ENCODE data around the gene CREG1. TPM values are rescaled to one million over a fixed set of nuclear protein-coding genes. Genes with fewer than 3 reads are reported as not detected.

CREG1 gene
- polyA plus RNA-seq, 1 donor from 2014 or later = 62.9 TPM

DNA sequence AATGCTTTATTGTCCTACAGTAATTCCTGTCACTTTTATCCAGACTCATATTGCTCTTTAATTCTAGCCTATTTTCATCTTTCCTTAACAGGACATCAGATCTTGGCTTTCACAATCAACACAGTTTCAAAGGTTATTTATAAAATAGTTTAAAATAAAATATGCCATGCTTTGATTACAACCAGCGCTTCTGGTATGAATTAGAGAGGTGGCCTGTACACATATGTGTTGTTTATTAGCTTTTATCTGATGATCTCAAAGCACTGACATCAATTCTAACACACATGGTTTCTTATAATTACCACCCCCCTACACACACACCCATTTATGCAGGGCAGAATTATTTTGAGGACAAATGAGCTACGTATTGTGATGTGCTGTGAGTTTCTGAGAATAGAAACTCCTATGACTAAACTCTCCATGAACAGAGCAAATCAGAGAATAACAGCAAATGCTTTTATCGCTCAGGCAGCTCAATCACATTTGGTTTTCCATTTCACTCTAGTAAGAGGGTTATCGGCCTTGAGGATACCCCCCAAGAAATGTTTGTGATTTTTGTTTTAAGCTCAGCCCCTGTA, 53.2 kb downstream of the CREG1 start:
- Histone ChIP-seq H3K9ac (ENCODE audit: low read length) (no peak overlapping the region), H3F3A (ENCODE audit: insufficient read depth, low read length, poor library complexity, severe bottlenecking) (no peaks in the 10 kb centered on the region), H3K4me3 (ENCODE audit: low read length) (no peak overlapping the region), H4K20me1 (ENCODE audit: insufficient read depth) (no peaks in the 10 kb centered on the region), H3K36me3 (ENCODE audit: insufficient read depth, low read length) (no peaks in the 10 kb centered on the region), H2AFZ (ENCODE audit: low read depth, low read length) (no peak overlapping the region), H3K27ac (ENCODE audit: low read length) (no peak overlapping the region), H3K4me2 (ENCODE audit: low read length) (no peak overlapping the region), H3K27me3 (ENCODE audit: insufficient read depth, low read depth, low read length) (no peaks in the 10 kb centered on the region), H3K9me2 (ENCODE audit: insufficient read depth, low read length) (no peaks in the 10 kb centered on the region), H3K79me2 (replicated peaks; ENCODE audit: insufficient read depth, low read length) (no peaks in the 10 kb centered on the region), H3K9me3 (ENCODE audit: low read length) (no peaks in the 10 kb centered on the region)
- TF ChIP-seq, protein P1, sequence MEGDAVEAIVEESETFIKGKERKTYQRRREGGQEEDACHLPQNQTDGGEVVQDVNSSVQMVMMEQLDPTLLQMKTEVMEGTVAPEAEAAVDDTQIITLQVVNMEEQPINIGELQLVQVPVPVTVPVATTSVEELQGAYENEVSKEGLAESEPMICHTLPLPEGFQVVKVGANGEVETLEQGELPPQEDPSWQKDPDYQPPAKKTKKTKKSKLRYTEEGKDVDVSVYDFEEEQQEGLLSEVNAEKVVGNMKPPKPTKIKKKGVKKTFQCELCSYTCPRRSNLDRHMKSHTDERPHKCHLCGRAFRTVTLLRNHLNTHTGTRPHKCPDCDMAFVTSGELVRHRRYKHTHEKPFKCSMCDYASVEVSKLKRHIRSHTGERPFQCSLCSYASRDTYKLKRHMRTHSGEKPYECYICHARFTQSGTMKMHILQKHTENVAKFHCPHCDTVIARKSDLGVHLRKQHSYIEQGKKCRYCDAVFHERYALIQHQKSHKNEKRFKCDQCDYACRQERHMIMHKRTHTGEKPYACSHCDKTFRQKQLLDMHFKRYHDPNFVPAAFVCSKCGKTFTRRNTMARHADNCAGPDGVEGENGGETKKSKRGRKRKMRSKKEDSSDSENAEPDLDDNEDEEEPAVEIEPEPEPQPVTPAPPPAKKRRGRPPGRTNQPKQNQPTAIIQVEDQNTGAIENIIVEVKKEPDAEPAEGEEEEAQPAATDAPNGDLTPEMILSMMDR (IDR thresholded peaks at IDR 0.05; ENCODE audit: poor library complexity, severe bottlenecking) = no peak
- TF ChIP-seq TAF1 (IDR thresholded peaks at IDR 0.05; ENCODE audit: low read depth) = no peak
- TF ChIP-seq, protein P2, sequence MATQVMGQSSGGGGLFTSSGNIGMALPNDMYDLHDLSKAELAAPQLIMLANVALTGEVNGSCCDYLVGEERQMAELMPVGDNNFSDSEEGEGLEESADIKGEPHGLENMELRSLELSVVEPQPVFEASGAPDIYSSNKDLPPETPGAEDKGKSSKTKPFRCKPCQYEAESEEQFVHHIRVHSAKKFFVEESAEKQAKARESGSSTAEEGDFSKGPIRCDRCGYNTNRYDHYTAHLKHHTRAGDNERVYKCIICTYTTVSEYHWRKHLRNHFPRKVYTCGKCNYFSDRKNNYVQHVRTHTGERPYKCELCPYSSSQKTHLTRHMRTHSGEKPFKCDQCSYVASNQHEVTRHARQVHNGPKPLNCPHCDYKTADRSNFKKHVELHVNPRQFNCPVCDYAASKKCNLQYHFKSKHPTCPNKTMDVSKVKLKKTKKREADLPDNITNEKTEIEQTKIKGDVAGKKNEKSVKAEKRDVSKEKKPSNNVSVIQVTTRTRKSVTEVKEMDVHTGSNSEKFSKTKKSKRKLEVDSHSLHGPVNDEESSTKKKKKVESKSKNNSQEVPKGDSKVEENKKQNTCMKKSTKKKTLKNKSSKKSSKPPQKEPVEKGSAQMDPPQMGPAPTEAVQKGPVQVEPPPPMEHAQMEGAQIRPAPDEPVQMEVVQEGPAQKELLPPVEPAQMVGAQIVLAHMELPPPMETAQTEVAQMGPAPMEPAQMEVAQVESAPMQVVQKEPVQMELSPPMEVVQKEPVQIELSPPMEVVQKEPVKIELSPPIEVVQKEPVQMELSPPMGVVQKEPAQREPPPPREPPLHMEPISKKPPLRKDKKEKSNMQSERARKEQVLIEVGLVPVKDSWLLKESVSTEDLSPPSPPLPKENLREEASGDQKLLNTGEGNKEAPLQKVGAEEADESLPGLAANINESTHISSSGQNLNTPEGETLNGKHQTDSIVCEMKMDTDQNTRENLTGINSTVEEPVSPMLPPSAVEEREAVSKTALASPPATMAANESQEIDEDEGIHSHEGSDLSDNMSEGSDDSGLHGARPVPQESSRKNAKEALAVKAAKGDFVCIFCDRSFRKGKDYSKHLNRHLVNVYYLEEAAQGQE (IDR thresholded peaks at IDR 0.05; ENCODE audit: borderline replicate concordance) = no peak
- no peak for TF ChIP-seq EP300 (conservative IDR thresholded peaks at IDR 0.05; ENCODE audit: poor library complexity, severe bottlenecking)
- TF ChIP-seq SMC3 (conservative IDR thresholded peaks at IDR 0.05; ENCODE audit: poor library complexity) = no peak
- no peak for TF ChIP-seq EZH2 (IDR thresholded peaks at IDR 0.05; ENCODE audit: borderline replicate concordance, insufficient read depth, low read length, poor library complexity, severe bottlenecking)

DNA sequence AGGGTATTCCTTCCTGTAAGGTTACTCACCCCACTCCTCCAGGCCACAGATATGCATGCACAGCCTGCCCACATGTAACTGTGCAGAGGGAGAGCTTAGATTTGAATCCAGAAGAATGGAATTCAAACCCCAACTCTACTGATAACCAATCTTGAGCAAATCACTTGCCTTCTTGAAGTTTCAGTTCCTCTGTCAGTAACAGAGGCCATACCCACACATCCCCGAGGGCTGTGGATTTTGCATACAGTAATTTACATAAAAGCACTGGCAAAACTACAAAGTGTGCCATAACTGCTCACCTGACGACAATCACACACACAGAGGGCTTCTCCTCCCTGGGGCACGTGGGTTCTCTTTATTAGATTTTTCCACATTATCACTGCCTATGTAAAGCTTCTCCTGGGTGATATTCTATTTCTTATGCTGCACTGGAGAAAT, 53.9 kb downstream of the CREG1 start:
- H3F3A ChIP-seq (ENCODE audit: insufficient read depth, low read length, poor library complexity, severe bottlenecking) = no peaks in the 10 kb centered on the region

More for the DNA sequence above, 53.9 kb downstream of the CREG1 start:
- H4K20me1 ChIP-seq (ENCODE audit: insufficient read depth) = no peaks in the 10 kb centered on the region
- no peak overlapping the region for H3K4me3 ChIP-seq (ENCODE audit: low read length)
- no peaks in the 10 kb centered on the region for H3K9me2 ChIP-seq (ENCODE audit: insufficient read depth, low read length)
- H3K9me3 ChIP-seq (ENCODE audit: low read length) = no peaks in the 10 kb centered on the region
- no peak for TF ChIP-seq RAD21 (conservative IDR thresholded peaks at IDR 0.05)
- TF ChIP-seq TAF1 (IDR thresholded peaks at IDR 0.05; ENCODE audit: low read depth) = no peak
- no peak for TF ChIP-seq MXI1 (conservative IDR thresholded peaks at IDR 0.05; ENCODE audit: poor library complexity, severe bottlenecking)
- TF ChIP-seq, protein P1 (IDR thresholded peaks at IDR 0.05; ENCODE audit: poor library complexity, severe bottlenecking) = no peak
- TF ChIP-seq SMC3 (conservative IDR thresholded peaks at IDR 0.05; ENCODE audit: poor library complexity) = no peak
- no peak for TF ChIP-seq EZH2 (IDR thresholded peaks at IDR 0.05; ENCODE audit: borderline replicate concordance, insufficient read depth, low read length, poor library complexity, severe bottlenecking)
- TF ChIP-seq, protein P2 (IDR thresholded peaks at IDR 0.05; ENCODE audit: borderline replicate concordance) = no peak
- no peak for TF ChIP-seq EP300 (conservative IDR thresholded peaks at IDR 0.05; ENCODE audit: poor library complexity, severe bottlenecking)
- no peak for TF ChIP-seq POLR2AphosphoS5 (IDR thresholded peaks at IDR 0.05)
- H3K36me3 ChIP-seq (ENCODE audit: insufficient read depth, low read length) = no peaks in the 10 kb centered on the region
- H3K79me2 ChIP-seq (replicated peaks; ENCODE audit: insufficient read depth, low read length) = no peaks in the 10 kb centered on the region
- H2AFZ ChIP-seq (ENCODE audit: low read depth, low read length) = no peak overlapping the region
- no peak overlapping the region for H3K4me2 ChIP-seq (ENCODE audit: low read length)
- no peaks in the 10 kb centered on the region for H3K27me3 ChIP-seq (ENCODE audit: insufficient read depth, low read depth, low read length)
- H3K9ac ChIP-seq (ENCODE audit: low read length) = no peak overlapping the region
- no peak overlapping the region for H3K27ac ChIP-seq (ENCODE audit: low read length)
